GM10847 (cell line): ENCODE measurements around the gene SMNDC1.

Experiments
- POLR2A ChIP-seq: IDR thresholded peaks from 2 replicates; pipeline ENCODE4 v1.6.1; 2011; ENCODE audit not compliant: insufficient read length; ENCODE audit errors: extremely low read depth

The SMNDC1 gene

GRCh38 chr10:110311357-110311949 is 6.7 kb upstream of the SMNDC1 start:
- TF ChIP-seq POLR2A = no peak

DNA sequence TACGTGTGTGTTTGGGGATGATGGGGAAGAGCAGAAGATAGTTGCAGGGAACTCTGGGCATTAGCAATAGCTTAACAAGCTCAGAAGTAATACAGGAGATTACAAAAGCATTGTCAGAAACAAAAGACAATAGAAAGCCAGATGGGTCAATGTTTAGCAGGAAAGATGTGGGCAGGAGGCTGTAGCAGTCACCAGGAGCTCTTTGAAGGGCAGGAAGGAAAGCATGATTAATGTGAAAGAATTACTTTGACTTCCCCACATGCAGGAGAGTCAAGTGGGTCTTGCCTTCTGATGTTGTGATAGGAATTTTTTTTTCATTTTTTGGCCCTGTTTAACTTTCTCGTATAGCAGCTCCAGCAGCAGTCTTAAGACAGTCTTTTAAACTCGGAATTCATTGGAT is 6.0 kb upstream of the SMNDC1 start:
- no peak for TF ChIP-seq POLR2A

DNA sequence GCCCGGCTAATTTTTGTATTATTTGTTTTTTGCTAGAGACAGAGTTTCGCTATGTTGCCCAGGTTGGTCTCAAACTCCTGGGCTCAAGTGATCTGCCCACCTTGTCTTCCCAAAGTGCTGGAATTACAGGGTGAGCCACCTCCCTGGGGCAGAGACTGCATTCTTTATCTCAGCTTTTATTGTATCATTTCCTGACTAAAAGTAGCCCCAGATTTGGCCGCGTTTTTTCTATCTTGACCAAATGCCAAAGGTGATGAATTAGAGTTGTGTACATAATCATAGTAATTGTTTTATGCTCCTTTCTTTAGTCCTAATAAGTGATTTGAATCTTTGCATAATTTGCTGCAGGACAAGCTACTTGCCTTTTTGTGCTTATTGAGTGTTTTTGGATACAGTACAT is 3.1 kb upstream of the SMNDC1 start:
- TF ChIP-seq POLR2A = no peak

DNA sequence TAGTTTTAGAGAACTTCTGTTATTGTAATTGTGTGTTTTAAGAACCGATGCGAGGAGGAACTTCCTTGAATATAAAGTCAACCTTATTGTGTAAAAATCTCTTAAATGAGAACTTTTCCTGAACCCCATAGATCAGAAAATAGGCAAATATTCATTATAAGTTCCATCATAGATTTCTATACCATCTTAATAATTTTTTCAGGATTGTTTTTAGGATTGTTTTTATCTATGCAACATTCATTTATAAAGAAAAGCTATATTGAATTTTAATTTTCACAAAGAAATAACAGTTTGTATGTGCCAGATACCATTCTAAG is 1.7 kb upstream of the SMNDC1 start:
- TF ChIP-seq POLR2A = no peak

DNA sequence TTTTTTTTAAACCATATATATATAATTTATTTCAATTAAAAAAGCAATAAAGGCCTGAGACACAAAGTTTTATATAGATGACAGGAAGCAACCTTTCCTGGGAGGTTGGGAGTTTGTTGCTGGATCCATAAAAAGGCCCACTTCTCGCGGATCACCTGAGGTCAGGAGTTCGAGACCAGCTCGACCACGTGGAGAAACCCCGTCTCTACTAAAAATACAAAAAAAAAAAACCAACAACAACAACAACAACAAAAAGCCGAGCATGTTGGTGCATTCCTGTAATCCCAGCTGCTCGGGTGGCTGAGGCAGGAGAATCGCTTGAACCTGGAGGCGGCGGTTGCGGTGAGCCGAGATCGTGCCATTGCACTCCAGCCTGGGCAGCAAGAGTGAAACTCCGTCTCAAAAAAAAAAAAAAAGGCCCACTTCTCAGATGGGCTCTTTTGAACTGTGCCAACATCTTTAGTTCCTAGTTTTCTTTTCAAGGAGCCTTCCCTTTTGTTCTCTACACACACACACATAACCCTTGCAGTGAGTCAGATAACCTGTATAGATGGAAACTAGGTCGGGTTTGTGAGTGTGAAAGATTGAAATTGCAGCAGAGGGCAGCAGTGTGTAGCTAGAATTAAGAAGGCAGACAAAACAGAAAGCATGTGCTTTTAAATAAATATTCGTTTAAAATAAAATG is 1.2 kb upstream of the SMNDC1 start:
- no peak for TF ChIP-seq POLR2A

GRCh38 chr10:110304394-110304779 is 333 bp downstream of the SMNDC1 start:
- TF ChIP-seq POLR2A = no peak

GRCh38 chr10:110303681-110304080 is 1.0 kb downstream of the SMNDC1 start:
- no peak for TF ChIP-seq POLR2A

GRCh38 chr10:110300486-110300986 is 4.2 kb downstream of the SMNDC1 start:
- TF ChIP-seq POLR2A = no peak

DNA sequence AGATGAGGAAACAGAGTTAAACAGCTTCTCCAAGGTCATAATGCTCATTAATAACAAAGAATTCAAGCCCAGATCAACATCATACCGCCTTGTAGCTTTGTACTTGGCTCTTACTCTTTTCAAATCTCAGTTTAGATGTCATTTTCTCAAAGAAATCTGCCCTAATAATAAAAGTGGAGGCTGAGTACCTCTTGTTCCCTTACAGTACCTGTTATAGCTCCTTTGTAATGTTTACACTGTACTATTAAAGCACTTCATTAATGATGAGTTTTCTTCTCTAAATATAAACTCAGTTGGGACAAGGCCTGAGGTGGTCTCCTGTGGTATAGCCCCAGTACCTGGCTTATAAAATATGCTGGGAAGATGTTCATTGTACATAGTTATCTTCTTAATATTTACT is 7.8 kb downstream of the SMNDC1 start:
- no peak for TF ChIP-seq POLR2A

GRCh38 chr10:110286841-110287240 is 17.9 kb downstream of the SMNDC1 start:
- TF ChIP-seq POLR2A = no peak

- TF ChIP-seq POLR2A = no peak
Observed at GRCh38 chr10:110285501-110285900, 19.2 kb downstream of the SMNDC1 start.

GRCh38 chr10:110284262-110284661 is 20.5 kb downstream of the SMNDC1 start:
- no peak for TF ChIP-seq POLR2A

GRCh38 chr10:110279407-110279986 is 25.2 kb downstream of the SMNDC1 start:
- no peak for TF ChIP-seq POLR2A

DNA sequence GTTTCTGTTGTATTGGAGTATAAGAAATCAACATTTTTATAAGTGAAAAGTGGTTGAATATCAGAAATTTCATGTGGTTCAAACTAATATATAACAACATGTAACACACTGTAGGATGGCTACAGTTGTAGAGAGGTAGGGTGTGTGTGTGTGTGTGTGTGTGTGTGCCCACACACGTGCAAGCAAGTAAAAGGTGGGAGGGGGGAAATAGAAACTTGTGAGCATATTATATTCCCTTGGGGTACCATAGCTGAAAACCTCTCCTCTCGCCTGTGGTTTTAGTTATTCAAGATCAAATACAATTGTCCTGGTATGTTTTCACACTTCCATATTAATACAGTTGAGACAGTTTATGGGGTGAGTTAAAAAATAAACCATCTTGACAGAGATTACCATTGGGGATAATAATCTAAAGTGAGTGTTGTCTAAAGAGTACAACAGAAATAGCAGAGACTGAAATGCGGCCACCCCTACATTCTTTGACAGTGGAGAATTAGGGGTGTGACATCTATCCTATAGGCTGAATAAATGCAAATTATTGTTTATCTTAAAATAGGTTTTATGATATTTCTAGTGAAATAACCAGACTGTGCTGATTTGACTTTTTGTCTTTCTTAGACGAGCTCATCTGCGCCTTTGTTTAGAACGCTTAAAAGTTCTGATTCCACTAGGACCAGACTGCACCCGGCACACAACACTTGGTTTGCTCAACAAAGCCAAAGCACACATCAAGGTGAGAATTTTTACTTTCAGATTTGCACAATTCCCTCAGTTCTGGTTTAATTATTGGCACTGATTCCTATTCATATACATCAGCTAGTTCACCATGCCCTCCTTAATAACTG is 25.9 kb downstream of the SMNDC1 start:
- no peak for TF ChIP-seq POLR2A

DNA sequence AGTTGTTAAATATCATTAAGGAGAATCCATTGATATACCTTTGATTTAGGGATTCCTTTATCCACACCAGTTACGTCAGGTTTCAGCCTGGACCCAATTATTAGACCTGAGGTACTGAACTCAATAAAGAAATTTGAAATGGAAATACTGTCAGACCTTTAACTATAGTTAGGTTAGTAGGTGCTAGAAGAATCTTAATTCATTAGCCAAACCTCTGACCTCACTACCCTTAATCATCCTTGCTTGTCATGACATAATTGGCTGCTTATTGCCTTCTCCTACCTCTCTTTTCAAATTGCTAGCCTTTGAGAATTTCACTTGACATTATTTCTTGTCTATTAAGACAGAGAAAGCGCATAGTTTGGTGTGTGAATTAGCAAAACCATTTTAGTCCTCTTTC is 27.1 kb downstream of the SMNDC1 start:
- TF ChIP-seq POLR2A = no peak

DNA sequence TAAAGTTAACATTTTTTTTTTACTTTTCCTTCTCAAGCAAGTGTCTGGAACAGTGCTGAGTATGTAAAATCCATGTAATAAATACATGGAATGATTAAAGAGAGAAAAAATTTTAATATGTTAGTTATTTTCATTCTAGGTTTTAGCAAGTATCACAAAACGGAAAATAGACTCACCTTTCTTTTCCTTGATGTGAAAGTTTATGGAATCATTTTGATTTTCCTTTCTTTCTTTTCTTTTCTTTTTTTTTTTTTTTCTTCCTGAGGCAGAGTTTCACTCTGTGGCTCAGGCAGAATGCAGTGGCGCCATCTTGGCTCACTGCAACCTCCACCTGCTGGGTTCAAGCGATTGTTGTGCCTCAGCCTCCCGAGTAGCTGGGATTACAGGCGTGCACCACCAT is 28.1 kb downstream of the SMNDC1 start:
- TF ChIP-seq POLR2A = no peak

DNA sequence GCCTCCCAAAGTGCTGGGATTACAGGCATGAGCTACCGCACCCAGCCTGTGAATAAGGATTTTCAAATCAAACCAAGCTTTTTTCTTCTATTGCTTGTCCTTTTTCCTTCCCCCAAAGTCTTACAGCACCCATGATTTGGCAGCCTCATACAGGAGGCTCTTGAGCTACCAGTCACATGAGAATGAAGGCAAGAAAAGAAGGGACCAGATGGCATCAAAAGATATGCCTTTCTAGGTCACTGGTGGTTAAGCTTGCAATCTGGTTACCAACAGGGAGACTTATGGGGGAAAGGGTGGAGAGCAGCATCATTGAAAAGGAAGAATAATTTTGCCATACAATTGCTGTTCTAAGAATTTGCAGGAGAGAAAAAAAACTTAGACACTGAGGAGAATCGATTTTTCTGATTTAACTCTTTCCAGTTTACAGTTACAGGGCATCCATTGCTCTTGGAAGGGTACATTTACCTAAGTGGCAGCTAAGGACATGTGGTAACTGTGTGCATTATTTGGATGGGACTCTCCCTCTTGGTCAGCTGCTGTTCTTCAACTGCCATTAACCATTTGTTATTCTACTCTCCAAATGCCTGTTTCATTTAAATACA is 29.5 kb downstream of the SMNDC1 start:
- no peak for TF ChIP-seq POLR2A
